GM12878 (cell line): ENCODE results near the gene DGLUCY. TPM values are rescaled to one million over a fixed set of nuclear protein-coding genes. Genes with fewer than 3 reads are reported as not detected.

Experiments
- ATAC-seq: fragments of 200-7000 bp; cut with Tn5 transposase; 3 replicates; pipeline ENCODE4 v1.9.1; 2020; ENCODE audit warnings: mild to moderate bottlenecking, moderate library complexity
- BruUV-seq: library from RNA; stranded (reverse); fragments of 400-500 nt; replicated peaks from 2 replicates; lab custom pipeline; 2021; lab: Mats Ljungman, UMichigan
- CTCF ChIA-PET: fragments of 300-600 bp; sonication (Branson Sonifier 250); formaldehyde crosslinking; extraction: SDS; loops from one replicate; lab custom pipeline; 2021; ENCODE audit warnings: inconsistent platforms; lab: Yijun Ruan, JAX
- POLR2A ChIA-PET: fragments of 350-600 bp; formaldehyde crosslinking; extraction: SDS; loops from one replicate; lab custom pipeline; 2021; ENCODE audit warnings: inconsistent platforms; lab: Charles Lee
- RAD21 ChIA-PET: fragments of 300-600 bp; sonication (Branson Sonifier 250); formaldehyde crosslinking; loops from one replicate; lab custom pipeline; 2023; ENCODE audit warnings: antibody characterized with exemption; ENCODE audit not compliant: unreplicated experiment; lab: Charles Lee
- SMC1A ChIA-PET: fragments of 300-600 bp; sonication (Branson Sonifier 250); formaldehyde crosslinking; loops from one replicate; lab custom pipeline; 2023; ENCODE audit not compliant: unreplicated experiment, uncharacterized antibody; lab: Charles Lee
- DNase-seq: peaks from one replicate; pipeline ENCODE4 v3.0.0-alpha.2; 2011; ENCODE audit warnings: low read depth, low spot score
- FAIRE-seq: peaks from 3 replicates; lab custom pipeline; 2011; peaks lifted over from hg19 to GRCh38; lab: Jason Lieb, UNC
- H2AFZ ChIP-seq: 2 replicates; pipeline ENCODE4 v1.6.0; 2011; ENCODE audit warnings: low read depth, low read length, control low read depth; ENCODE audit not compliant: control insufficient read depth
- H3K27ac ChIP-seq: 2 replicates; pipeline ENCODE4 v1.5.1; 2011; ENCODE audit warnings: control low read depth; ENCODE audit not compliant: control insufficient read depth, insufficient read depth
- H3K27me3 ChIP-seq, 2 experiments: replicated peaks in 1 of 2; 2 replicates each; pipeline versions ENCODE4 v1.6.0 to v1.6.1; 2011; ENCODE audit warnings: low read length in 1 of 2; ENCODE audit not compliant: control insufficient read depth in 2 of 2, insufficient read depth in 2 of 2
- H3K36me3 ChIP-seq, 2 experiments: 2 replicates each; pipeline ENCODE4 v1.5.1; 2011; ENCODE audit warnings: low read length in 1 of 2; ENCODE audit not compliant: control insufficient read depth in 2 of 2, insufficient read depth in 2 of 2
- H3K4me1 ChIP-seq: 2 replicates; pipeline ENCODE4 v1.6.1; 2011; ENCODE audit warnings: mild to moderate bottlenecking, low read length, moderate library complexity, mixed read lengths; ENCODE audit not compliant: control insufficient read depth, insufficient read depth
- H3K4me2 ChIP-seq: 2 replicates; pipeline ENCODE4 v1.6.0; 2011; ENCODE audit warnings: control low read depth; ENCODE audit not compliant: control insufficient read depth, insufficient read depth
- H3K4me3 ChIP-seq: fragments of 200-600 bp; sonication (generic); 2 replicates; pipeline ENCODE4 v1.5.1; 2016
- H3K79me2 ChIP-seq: 2 replicates; pipeline ENCODE4 v1.6.0; 2011; ENCODE audit warnings: low read length; ENCODE audit not compliant: control insufficient read depth, insufficient read depth
- H3K9ac ChIP-seq: 2 replicates; pipeline ENCODE4 v1.8.0; 2011; ENCODE audit warnings: low read length, control low read depth, mixed read lengths; ENCODE audit not compliant: control insufficient read depth, insufficient read depth
- H3K9me3 ChIP-seq: replicated peaks from 3 replicates; pipeline ENCODE4 v1.5.1; 2011; ENCODE audit warnings: mild to moderate bottlenecking, low read length; ENCODE audit not compliant: control insufficient read depth, insufficient read depth
- H4K20me1 ChIP-seq: 2 replicates; pipeline ENCODE4 v1.6.0; 2011; ENCODE audit not compliant: control insufficient read depth, insufficient read depth
- ASH2L ChIP-seq: fragments of 300-600, 200-600 bp; sonication (generic); IDR thresholded peaks from 2 replicates; pipeline ENCODE4 v1.6.1; 2017; ENCODE audit warnings: low read depth, mild to moderate bottlenecking, borderline replicate concordance
- BACH1 ChIP-seq: fragments of 450-650 bp; IDR thresholded peaks from 2 replicates; pipeline ENCODE4 v1.6.1; 2017; ENCODE audit warnings: mild to moderate bottlenecking, borderline replicate concordance
- MEF2A ChIP-seq: IDR thresholded peaks from 2 replicates; pipeline ENCODE4 v1.6.1; 2011; ENCODE audit warnings: low read depth, mild to moderate bottlenecking, low read length, moderate library complexity; ENCODE audit not compliant: insufficient read depth
- MTA2 ChIP-seq: fragments of 450-650 bp; IDR thresholded peaks from 2 replicates; pipeline ENCODE4 v1.6.1; 2016; ENCODE audit warnings: low read depth, mild to moderate bottlenecking, moderate library complexity
- MTA3 ChIP-seq: IDR thresholded peaks from 2 replicates; pipeline ENCODE4 v1.6.1; 2012; ENCODE audit warnings: low read length, inconsistent platforms, borderline replicate concordance
- MXI1 ChIP-seq: fragments of 150-350 bp; IDR thresholded peaks from 2 replicates; pipeline ENCODE4 v1.6.1; 2011; ENCODE audit warnings: low read depth, mild to moderate bottlenecking, inconsistent platforms, low read length, improper control_type of control experiment
- MYB ChIP-seq: fragments of 150-350 bp; IDR thresholded peaks from 2 replicates; pipeline ENCODE4 v1.6.1; 2014; ENCODE audit warnings: mild to moderate bottlenecking, low read depth, low read length, borderline replicate concordance
- NFXL1 ChIP-seq: fragments of 450-650 bp; IDR thresholded peaks from 2 replicates; pipeline ENCODE4 v1.6.1; 2017; ENCODE audit warnings: antibody characterized with exemption, mild to moderate bottlenecking, borderline replicate concordance
- NFYA ChIP-seq: IDR thresholded peaks from 2 replicates; pipeline ENCODE4 v1.6.1; 2011; ENCODE audit warnings: low read depth, mild to moderate bottlenecking, low read length, improper control_type of control experiment, borderline replicate concordance
- PML ChIP-seq: IDR thresholded peaks from 2 replicates; pipeline ENCODE4 v1.6.1; 2012; ENCODE audit warnings: low read length, inconsistent platforms
- POLR2AphosphoS2 ChIP-seq: IDR thresholded peaks from 2 replicates; pipeline ENCODE4 v1.6.1; 2011; ENCODE audit warnings: low read depth, mild to moderate bottlenecking, low read length, improper control_type of control experiment, moderate library complexity
- RAD21 ChIP-seq: IDR thresholded peaks from 2 replicates; pipeline ENCODE4 v1.6.1; 2011; ENCODE audit warnings: mild to moderate bottlenecking, low read depth, low read length, moderate library complexity; ENCODE audit not compliant: insufficient read depth
- SIN3A ChIP-seq: IDR thresholded peaks from 2 replicates; pipeline ENCODE4 v1.6.1; 2012; ENCODE audit warnings: low read depth, low read length, improper control_type of control experiment
- ZZZ3 ChIP-seq: IDR thresholded peaks from 2 replicates; pipeline ENCODE4 v1.6.1; 2011; ENCODE audit warnings: low read depth; ENCODE audit not compliant: control insufficient read depth, insufficient read length
- WGBS: methylation state at CpG from one replicate; pipeline ENCODE4 v1.1.6; 2016; ENCODE audit warnings: low lambda C conversion rate; ENCODE audit not compliant: insufficient replicate concordance, insufficient coverage; ENCODE audit errors: missing lambda C conversion rate; 5-methylcytosine and 5-hydroxymethylcytosine counted together
- in situ Hi-C: fragments of 300-500 bp; cut with MboI; formaldehyde crosslinking; loops from 9 replicates; pipeline ENCODE4 v1.14.3; 2018; ENCODE audit warnings: mixed read lengths
- intact Hi-C: fragments of 100-400 bp; cut with micrococcal nuclease; formaldehyde crosslinking; loops from one replicate; pipeline ENCODE4 v1.14.2; 2022; ENCODE audit not compliant: unreplicated experiment
- polyA plus RNA-seq, 11 experiments: library from polyadenylated mRNA; depleted of rRNA in 4 of 11; unstranded in 6 of 11; stranded (reverse) in 5 of 11; fragments of >200 nt; fragmentation: Nextera tagmentation in 4 of 11; fragmentation: Illumina TruSeq in 1 of 11; extraction: Ambion mirVana in 4 of 11; extraction: Trizol in 1 of 11; gene quantifications; 1 replicate in 1 of 11; 2 replicates in 10 of 11; pipeline versions ENCODE4 v1.2.1 to v1.2.3, GENCODE V29; 2011 to 2016; ENCODE audit warnings: inconsistent platforms in 2 of 11, missing spikeins in 2 of 11, low read depth in 1 of 11
- total RNA-seq, 4 experiments: library from RNA; depleted of rRNA in 3 of 4; stranded (reverse); fragments of >200 nt in 3 of 4; fragmentation: Illumina TruSeq in 1 of 4; extraction: Trizol in 1 of 4; gene quantifications; 2 replicates each; pipeline versions ENCODE4 v1.2.1 to v1.2.3, GENCODE V29; 2013 to 2021
- TF ChIP-seq, protein P1 (sequence below): fragments of 450-650 bp; IDR thresholded peaks from 2 replicates; pipeline ENCODE4 v1.6.1; 2017; ENCODE audit warnings: mild to moderate bottlenecking, moderate library complexity
- TF ChIP-seq, protein P2 (sequence below): IDR thresholded peaks from 2 replicates; pipeline ENCODE4 v1.6.1; 2011; ENCODE audit warnings: low read depth, mild to moderate bottlenecking, low read length, moderate library complexity, borderline replicate concordance; ENCODE audit errors: extremely low read depth

The DGLUCY gene
- total and polyA plus RNA-seq, 10 of the 15 experiments (the other 5 are each of a cell fraction or from before 2014, with no cell fraction given): 15.0 to 70.3 (median 55.1) TPM

DNA sequence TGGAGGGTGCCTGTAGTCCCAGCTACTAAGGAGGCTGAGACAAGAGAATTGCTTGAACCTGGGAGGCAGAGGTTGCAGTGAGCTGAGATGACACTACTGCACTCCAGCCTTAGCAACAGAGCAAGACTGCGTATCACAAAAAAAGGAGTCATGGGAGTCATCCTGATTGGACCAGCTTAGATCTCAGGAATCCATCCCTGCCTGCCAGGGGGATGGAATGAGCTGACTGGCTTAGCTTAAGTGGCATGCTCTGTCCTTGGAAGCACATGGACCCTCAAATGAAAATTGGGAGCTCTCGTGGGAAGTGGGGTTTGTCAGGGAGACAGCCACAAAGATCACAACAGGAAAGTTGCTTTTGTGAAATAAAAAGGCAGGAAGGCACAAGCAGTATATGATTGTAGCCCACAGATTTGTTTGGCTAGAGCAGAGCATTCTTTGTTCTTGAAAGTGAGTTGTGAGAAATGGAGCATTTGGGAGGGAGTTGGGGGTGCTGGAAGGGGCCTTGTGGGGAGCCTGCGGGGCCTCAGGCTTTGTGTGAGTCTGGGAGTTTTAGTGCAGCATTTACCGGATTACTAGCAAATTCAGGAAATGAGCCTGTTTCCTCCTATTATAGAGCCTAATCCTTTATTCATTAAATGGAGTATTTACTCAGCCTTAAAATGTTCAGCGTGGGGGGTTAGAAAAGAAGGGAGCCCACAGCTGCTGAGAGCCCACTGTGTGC, 30.7 kb downstream of the DGLUCY start (continued):
- TF ChIP-seq MTA2 (no peak), PML (no peak), NFYA (no peak), MXI1 (no peak)

DNA sequence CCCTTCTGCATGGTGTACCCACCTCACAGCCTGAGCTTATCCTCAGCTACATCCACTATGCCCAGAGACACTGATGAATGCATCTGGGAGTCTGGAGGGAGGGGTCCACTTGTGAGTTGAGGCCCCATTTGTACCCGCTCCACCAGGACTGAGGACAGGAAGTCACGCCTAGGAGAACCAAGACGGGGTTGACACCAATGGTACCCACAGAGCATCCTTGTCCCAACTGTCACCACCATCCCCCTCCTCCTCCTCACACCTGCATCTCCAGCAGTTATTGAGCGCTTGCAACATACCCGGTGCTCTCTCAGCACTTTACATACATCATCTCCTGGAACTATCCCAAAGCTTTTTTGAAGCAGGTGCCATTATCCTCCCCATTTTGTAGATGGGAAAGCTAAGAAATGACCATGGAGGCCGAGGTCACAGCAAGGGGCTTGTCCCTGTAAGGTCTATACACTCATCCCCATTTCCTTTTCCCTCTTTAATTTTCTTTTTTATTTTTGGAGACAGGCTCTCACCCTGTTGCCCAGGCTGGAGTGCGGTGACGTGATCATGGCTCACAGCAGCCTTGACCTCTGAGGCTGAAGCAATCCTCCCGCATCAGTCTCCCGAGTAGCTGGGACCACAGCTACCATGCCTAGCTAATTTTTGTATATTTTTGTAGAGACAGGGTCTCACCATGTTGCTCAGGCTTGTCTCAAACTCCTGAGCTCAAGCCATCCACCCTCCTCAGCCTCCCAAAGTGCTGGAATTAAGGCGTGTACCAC, 31.7 kb downstream of the DGLUCY start:
- Histone ChIP-seq H3K9me3 (no peaks in the 10 kb centered on the region), H3K27me3 (no peaks in the 10 kb centered on the region), H3K9ac (no peak overlapping the region), H3K4me2 (no peak overlapping the region), H3K4me3 (no peak overlapping the region), H3K79me2 (peaks cover 2% of the 10 kb centered on the region; the same call in 1 of the 2 replicates), H3K36me3 (peaks cover 5 to 20% of the 10 kb centered on the region in 2 experiments; a peak in 3 of 4 replicates), H3K27ac (no peak overlapping the region), H3K4me1 (peaks cover 14% of the 10 kb centered on the region), H2AFZ (no peak overlapping the region), H4K20me1 (no peaks in the 10 kb centered on the region)
- ChIA-PET SMC1A (interaction anchor here (1.5 kb wide), 1 partner anchor 30 kb away, joined by 5 read pairs; no protein-coding TSS in a partner anchor), POLR2A (no interaction called here), RAD21 (interaction anchor here (0.5 kb wide), 1 partner anchor 27 kb away, joined by 4 read pairs; no protein-coding TSS in a partner anchor), CTCF (interaction anchor here (0.9 to 1.0 kb wide), 2 partner anchors 28 to 29 kb away, joined by 3 to 4 read pairs; no protein-coding TSS in a partner anchor)
- 83% methylated on average over 11 of the region's 11 CpGs for WGBS
- DNase-seq (no peak), FAIRE-seq (no peak), ATAC-seq (no peak)
- in situ Hi-C loops: no loop called here
- no TSS peak for BruUV-seq
- intact Hi-C loops: loop anchor here (10.0 kb wide), 1 partner anchor 161 kb away; no protein-coding TSS in a partner anchor
- TF ChIP-seq POLR2AphosphoS2 (no peak), NFXL1 (no peak), RAD21 (no peak), ASH2L (no peak), BACH1 (no peak), MYB (no peak), MEF2A (no peak), MTA3 (no peak), SIN3A (no peak), ZZZ3 (no peak)
- TF ChIP-seq, protein P1, sequence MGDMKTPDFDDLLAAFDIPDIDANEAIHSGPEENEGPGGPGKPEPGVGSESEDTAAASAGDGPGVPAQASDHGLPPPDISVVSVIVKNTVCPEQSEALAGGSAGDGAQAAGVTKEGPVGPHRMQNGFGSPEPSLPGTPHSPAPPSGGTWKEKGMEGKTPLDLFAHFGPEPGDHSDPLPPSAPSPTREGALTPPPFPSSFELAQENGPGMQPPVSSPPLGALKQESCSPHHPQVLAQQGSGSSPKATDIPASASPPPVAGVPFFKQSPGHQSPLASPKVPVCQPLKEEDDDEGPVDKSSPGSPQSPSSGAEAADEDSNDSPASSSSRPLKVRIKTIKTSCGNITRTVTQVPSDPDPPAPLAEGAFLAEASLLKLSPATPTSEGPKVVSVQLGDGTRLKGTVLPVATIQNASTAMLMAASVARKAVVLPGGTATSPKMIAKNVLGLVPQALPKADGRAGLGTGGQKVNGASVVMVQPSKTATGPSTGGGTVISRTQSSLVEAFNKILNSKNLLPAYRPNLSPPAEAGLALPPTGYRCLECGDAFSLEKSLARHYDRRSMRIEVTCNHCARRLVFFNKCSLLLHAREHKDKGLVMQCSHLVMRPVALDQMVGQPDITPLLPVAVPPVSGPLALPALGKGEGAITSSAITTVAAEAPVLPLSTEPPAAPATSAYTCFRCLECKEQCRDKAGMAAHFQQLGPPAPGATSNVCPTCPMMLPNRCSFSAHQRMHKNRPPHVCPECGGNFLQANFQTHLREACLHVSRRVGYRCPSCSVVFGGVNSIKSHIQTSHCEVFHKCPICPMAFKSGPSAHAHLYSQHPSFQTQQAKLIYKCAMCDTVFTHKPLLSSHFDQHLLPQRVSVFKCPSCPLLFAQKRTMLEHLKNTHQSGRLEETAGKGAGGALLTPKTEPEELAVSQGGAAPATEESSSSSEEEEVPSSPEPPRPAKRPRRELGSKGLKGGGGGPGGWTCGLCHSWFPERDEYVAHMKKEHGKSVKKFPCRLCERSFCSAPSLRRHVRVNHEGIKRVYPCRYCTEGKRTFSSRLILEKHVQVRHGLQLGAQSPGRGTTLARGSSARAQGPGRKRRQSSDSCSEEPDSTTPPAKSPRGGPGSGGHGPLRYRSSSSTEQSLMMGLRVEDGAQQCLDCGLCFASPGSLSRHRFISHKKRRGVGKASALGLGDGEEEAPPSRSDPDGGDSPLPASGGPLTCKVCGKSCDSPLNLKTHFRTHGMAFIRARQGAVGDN: no peak
- TF ChIP-seq, protein P2, sequence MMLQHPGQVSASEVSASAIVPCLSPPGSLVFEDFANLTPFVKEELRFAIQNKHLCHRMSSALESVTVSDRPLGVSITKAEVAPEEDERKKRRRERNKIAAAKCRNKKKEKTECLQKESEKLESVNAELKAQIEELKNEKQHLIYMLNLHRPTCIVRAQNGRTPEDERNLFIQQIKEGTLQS: no peak
